HG02884 (cell line): Measurements from ENCODE around the gene C1QTNF3.
"Not testable (repeated sequence)": the region's sequence is repeated elsewhere in the genome, so short reads cannot be mapped to it uniquely, and the experiment has no call there.

Experiments used
- ATAC-seq: cut with Tn5 transposase; IDR thresholded peaks from one replicate; pipeline ENCODE4 v1.9.1; 2021; ENCODE audit warnings: mild to moderate bottlenecking, moderate library complexity; ENCODE audit not compliant: unreplicated experiment

The C1QTNF3 gene

GRCh38 chr5:34051374-34051980 is 8.5 kb upstream of the C1QTNF3 start:
- ATAC-seq = no peak

- no peak for ATAC-seq
Observed at GRCh38 chr5:34047774-34048572, 5.0 kb upstream of the C1QTNF3 start.

- ATAC-seq = no peak
Observed at GRCh38 chr5:34047143-34047542, 4.1 kb upstream of the C1QTNF3 start.

DNA sequence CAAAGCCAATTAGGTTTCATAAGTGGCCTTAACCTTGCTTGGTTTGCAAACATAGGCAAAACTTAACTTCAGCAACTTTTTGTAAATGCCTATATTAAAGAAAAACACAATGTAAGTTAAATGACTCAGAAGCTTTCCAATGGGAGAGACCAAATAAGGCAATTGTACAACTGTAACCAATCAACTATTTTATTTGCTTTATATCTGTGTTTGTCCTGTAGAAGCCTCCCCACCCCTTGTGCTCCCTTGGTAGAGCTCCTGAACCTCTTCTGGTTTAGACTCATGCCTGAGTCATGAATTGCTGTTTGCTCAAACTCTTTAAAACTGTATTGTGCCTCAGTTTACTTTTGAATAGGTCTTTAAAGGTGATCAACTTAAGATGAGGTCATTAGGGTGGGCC is 3.0 kb upstream of the C1QTNF3 start:
- no peak for ATAC-seq

- ATAC-seq = no peak
Observed at GRCh38 chr5:34045023-34045422, 2.0 kb upstream of the C1QTNF3 start.

DNA sequence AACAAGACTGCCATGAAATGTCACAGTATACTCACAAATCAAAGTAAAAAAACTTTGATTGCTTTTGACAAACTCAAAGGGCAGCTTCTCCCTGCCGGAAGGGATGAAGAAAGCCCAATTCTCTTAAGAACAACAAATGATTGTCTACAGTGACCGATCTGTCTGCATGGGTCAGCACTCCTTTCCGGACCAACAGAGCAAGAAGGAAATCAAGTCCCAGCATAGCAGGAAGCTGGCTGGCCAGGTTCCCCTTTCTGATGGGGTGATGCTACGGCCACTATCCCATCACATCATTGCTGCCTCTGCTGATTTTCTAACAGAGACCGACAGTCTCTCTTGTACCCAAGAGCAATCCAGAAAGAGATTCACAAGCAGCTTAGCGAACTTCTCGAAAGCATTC is 692 bp downstream of the C1QTNF3 start:
- ATAC-seq = no peak

DNA sequence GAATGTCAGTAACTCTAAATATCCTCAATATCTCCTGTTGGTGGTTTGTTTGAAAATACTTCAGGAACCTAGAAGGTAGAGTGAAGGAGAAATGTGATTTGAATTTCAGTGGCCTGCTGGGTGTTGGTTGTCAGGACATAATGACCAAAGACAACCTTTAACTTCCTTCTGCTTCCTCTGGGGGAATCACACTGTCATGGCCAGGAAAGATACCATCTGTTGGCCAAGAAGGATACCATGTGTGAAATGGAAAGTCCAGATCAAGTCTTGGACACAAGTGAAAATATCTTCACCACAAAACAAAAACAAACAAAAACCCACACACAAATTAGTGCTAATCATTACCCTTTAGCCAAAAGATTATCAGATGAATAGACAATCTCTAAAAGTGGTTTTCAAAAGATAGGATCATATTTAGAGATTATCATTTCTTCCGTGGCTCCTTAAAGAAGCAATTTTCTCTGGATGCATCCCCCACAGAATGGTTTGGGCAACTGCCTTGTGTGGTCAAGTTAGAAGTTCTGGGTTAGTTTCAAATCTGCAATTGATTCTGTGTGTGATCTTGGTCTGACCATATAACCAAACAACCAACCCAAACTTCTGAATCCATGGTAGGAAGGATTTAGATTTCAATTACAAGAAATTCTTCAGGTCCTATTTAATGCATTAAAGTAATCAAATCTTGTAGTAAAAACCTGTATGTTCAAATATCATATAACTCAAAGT is 1.6 kb downstream of the C1QTNF3 start:
- no peak for ATAC-seq

GRCh38 chr5:34040472-34040871 is 2.5 kb downstream of the C1QTNF3 start:
- ATAC-seq = no peak

GRCh38 chr5:34039398-34040157 is 3.4 kb downstream of the C1QTNF3 start:
- ATAC-seq = no peak

- no peak for ATAC-seq
Observed at GRCh38 chr5:34038838-34039237, 4.2 kb downstream of the C1QTNF3 start.

- ATAC-seq = no peak
Observed at GRCh38 chr5:34038390-34038789, 4.6 kb downstream of the C1QTNF3 start.

DNA sequence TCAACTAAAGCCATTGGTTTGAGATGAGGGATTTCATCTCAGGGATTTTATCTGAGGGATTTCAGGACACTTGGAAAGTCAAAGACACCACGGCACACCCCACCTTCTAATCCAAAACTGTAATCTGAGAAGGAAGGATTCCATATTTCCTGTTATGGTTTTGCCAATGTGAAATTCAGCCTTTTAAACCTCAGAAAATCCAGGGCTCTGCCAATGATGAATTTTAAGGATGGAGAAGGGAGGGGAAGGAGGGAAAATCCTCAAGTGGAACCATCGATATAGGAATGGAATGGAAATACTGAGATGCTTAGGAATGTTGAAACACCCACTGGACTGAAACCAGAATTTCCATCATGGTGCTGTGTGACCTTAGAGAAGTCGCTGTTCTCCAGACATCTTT is 5.3 kb downstream of the C1QTNF3 start:
- ATAC-seq = no peak

DNA sequence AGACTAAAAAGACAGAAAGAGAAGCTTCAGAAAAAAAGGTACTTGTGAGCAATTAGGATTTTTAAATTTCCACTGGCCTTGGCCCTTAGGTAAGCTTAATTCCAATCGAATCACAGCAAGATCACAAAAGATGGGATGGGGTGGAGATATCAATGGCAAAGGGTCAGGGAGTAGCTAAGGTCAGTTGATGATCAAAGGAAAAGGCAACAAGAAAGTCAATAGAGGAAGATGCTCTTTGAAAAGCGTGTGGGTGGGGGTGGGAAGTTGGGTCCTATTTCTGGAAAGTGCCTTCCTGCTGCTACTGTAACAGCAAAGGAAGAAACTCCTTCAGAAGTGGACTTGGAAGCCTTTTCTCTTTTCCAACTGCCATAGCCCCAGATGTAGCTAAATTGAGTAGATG is 7.3 kb downstream of the C1QTNF3 start:
- no peak for ATAC-seq

- no peak for ATAC-seq
Observed at GRCh38 chr5:34034534-34035327, 8.3 kb downstream of the C1QTNF3 start.

DNA sequence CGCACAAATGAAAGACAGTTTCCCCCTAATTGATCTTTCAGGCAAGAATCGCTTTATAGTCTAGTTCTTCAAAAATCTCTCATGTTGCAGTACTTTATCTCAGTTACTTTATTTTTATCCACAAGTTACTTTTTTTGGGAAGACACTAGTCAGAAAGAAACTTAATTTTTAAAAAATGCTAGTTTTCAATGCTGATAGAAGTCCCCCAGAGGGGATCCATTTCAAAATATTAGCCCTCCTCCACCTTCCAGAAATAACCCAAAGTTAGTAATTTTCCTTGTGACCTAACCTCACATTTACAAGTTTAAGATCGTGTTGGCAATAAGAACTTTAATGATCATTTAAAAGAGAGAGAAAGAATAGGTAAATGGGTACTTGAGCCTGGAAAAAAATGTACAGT is 11.0 kb downstream of the C1QTNF3 start:
- no peak for ATAC-seq

DNA sequence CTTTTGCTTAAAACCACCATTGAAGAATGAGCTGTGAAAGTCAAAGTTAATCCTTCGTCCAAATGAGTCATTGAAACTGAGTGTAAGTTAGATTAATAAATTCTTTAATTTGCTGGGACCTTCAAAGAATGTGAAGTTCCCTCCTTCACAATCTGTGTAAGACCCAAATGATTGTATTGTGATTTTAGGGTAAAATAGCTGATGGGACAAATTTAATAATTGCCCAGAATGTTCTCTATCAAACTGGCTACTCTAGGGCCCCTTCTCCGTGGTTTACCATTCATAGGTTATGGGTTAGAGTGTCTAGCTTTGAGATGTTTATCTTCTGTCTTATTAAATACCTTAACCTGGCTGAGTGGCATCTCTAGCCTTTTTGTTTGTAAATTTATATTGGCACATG is 11.9 kb downstream of the C1QTNF3 start:
- no peak for ATAC-seq

DNA sequence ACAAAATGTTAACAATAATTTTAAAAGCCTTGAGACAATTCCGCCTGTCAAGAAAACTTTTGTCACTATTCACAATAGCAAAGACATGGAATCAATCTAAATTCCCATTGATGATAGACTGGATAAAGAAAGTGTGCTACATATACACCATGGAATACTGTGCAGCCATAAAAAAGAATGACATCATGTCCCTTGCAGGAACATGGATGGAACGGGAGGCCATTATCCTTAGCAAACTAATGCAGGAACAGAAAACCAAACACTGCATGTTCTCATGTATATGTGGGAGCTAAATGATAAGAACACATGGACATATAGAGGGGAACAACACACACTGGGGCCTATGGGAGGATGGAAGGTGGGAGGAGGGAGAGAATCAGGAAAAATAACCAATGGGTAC is 12.4 kb downstream of the C1QTNF3 start:
- not testable (repeated sequence) for ATAC-seq

DNA sequence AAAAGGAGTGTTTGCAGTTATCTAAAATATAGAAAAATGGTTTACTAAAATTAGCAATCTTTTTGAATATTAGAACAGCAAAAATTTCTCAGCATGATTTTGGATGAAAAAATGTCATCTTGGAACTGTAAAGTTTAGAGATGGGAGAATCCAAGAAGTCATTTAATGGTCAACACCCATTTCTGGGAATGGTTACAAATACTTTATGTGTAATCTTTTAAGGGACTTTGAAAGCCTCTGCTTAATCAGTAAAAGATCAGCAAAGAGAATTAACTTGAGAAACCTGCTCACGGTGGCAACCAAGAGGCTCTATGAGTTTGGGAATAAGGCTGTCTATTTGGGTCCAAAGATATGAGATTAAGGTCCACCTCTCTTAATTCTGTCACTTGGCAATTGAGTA is 13.0 kb downstream of the C1QTNF3 start:
- no peak for ATAC-seq

DNA sequence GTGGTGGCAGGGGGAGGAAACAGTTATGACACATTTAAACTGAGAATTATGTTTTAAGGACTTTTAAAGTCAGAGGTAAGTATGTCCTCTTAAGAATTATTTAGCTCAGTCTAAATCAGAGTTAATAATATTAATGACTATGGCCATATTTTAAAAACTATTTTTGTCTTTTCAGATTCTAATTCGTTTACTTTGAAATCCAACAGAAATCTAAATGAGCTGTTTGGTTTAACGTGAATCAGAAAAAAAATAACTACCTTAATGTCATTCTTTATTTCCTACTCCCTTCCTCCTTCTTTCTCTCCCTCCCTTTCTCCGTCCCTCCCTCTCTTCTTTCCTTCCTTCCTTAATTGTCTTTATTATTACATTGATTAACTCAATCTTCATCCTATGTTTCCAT is 14.7 kb downstream of the C1QTNF3 start:
- ATAC-seq = no peak

- ATAC-seq = no peak
Observed at GRCh38 chr5:34026089-34026761, 16.8 kb downstream of the C1QTNF3 start.
